K562 (cell line): ENCODE data around the gene CACNA1A. TPM values are rescaled to one million over a fixed set of nuclear protein-coding genes. Genes with fewer than 3 reads are reported as not detected.

ENCODE experiments used
- DPF2 ChIP-seq: fragments of 450-650 bp; IDR thresholded peaks from 2 replicates; pipeline ENCODE4 v1.6.1; 2016
- GABPB2 ChIP-seq: fragments of 250-450 bp; sonication (Bioruptor Pico); conservative IDR thresholded peaks from 2 replicates; pipeline ENCODE4 v1.5.1; 2021; ENCODE audit warnings: mild to moderate bottlenecking
- ILK ChIP-seq: fragments of 450-650 bp; IDR thresholded peaks from 2 replicates; pipeline ENCODE4 v1.6.1; 2016; ENCODE audit warnings: missing genetic modification characterization, low read depth, mild to moderate bottlenecking, missing compliant biosample characterization, moderate library complexity, borderline replicate concordance
- KLF10 ChIP-seq: fragments of 250-450 bp; sonication (Bioruptor Pico); IDR thresholded peaks from 2 replicates; pipeline ENCODE4 v1.6.1; 2021; ENCODE audit warnings: matching md5 sums
- NFE2 ChIP-seq: IDR thresholded peaks from 2 replicates; pipeline ENCODE4 v1.6.1; 2014; ENCODE audit warnings: antibody characterized with exemption, low read depth
- NFRKB ChIP-seq: fragments of 450-650 bp; IDR thresholded peaks from 2 replicates; pipeline ENCODE4 v1.6.1; 2016; ENCODE audit warnings: low read depth
- OTX1 ChIP-seq: fragments of 450-650 bp; formaldehyde crosslinking; IDR thresholded peaks from 2 replicates; pipeline ENCODE4 v1.4.0; 2022; ENCODE audit warnings: mild to moderate bottlenecking
- TGIF2 ChIP-seq: sonication (generic); formaldehyde crosslinking; IDR thresholded peaks from 2 replicates; pipeline ENCODE4 v1.8.1; 2022; ENCODE audit warnings: mild to moderate bottlenecking, missing genetic modification reagents, moderate library complexity
- ZNF133 ChIP-seq: fragments of 250-450 bp; sonication (Bioruptor Pico); IDR thresholded peaks from 2 replicates; pipeline ENCODE4 v1.4.0; 2020; ENCODE audit warnings: mild to moderate bottlenecking
- ZNF785 ChIP-seq: fragments of 250-450 bp; sonication (Bioruptor Pico); IDR thresholded peaks from 2 replicates; pipeline ENCODE4 v1.4.0; 2020; ENCODE audit warnings: mild to moderate bottlenecking
- polyA plus RNA-seq, 8 experiments: library from polyadenylated mRNA; depleted of rRNA in 4 of 8; stranded (reverse) in 5 of 8; unstranded in 3 of 8; fragments of >200 nt; fragmentation: Nextera tagmentation in 2 of 8; fragmentation: Illumina TruSeq in 1 of 8; extraction: Ambion mirVana in 2 of 8; extraction: Trizol in 1 of 8; gene quantifications; 2 replicates each; pipeline versions ENCODE4 v1.2.1 to v1.2.3, GENCODE V29; 2011 to 2014; ENCODE audit warnings: inconsistent platforms in 1 of 8, missing spikeins in 1 of 8
- total RNA-seq, 7 experiments: library from RNA; depleted of rRNA in 6 of 7; stranded (reverse); fragments of >200 nt in 6 of 7; fragmentation: Illumina TruSeq in 2 of 7; extraction: Trizol in 2 of 7; gene quantifications; 2 replicates each; pipeline versions ENCODE4 v1.2.1 to v1.2.3, GENCODE V29; 2011 to 2021; ENCODE audit warnings: low replicate concordance in 1 of 7
- TF ChIP-seq, protein P1 (sequence below), 2 experiments: fragments of 450-650 bp; formaldehyde crosslinking in 1 of 2; IDR thresholded peaks; 2 replicates each; pipeline versions ENCODE4 v1.4.0 to v1.6.1; 2014 to 2020; ENCODE audit warnings: mild to moderate bottlenecking in 2 of 2, borderline replicate concordance in 1 of 2, low read depth in 1 of 2
- TF ChIP-seq, protein P2 (sequence below), 2 experiments: fragments of 450-650 bp in 1 of 2; sonication (generic) in 1 of 2; formaldehyde crosslinking in 1 of 2; IDR thresholded peaks in 1 of 2; conservative IDR thresholded peaks in 1 of 2; 2 replicates each; pipeline versions ENCODE4 v1.6.1 to v1.8.1; 2016 to 2023; ENCODE audit warnings: mild to moderate bottlenecking in 2 of 2, moderate library complexity in 2 of 2, inconsistent platforms in 1 of 2, missing genetic modification reagents in 1 of 2
- TF ChIP-seq, protein P3 (sequence below): fragments of 450-650 bp; IDR thresholded peaks from 2 replicates; pipeline ENCODE4 v1.6.1; 2016; ENCODE audit warnings: mild to moderate bottlenecking

CACNA1A gene
- total and polyA plus RNA-seq, 9 of the 15 experiments (the other 6 are each of a cell fraction or from before 2014, with no cell fraction given), result 0.03 to 0.20 (median 0.09) TPM; not detected in 1

DNA sequence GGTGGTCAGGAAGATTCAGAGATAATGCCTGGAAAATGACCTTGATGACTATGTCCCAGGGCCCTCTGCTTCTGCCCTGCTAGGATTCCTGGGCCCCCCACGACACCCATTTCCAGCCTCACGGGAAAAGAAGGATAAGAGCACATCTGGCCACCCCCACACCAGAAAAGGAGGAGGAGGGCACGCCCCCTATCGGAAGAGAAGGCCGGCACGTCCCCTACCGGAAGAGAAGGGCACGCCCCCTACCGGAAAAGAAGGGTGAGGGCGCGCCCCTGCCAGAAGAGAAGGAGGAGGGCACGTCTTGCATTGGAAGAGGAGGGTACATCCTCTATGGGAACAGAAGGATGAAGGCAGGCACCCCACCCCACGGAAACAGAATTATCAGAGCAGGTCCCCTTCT, 271.8 kb downstream of the CACNA1A start (continued):
- TF ChIP-seq, protein P1, sequence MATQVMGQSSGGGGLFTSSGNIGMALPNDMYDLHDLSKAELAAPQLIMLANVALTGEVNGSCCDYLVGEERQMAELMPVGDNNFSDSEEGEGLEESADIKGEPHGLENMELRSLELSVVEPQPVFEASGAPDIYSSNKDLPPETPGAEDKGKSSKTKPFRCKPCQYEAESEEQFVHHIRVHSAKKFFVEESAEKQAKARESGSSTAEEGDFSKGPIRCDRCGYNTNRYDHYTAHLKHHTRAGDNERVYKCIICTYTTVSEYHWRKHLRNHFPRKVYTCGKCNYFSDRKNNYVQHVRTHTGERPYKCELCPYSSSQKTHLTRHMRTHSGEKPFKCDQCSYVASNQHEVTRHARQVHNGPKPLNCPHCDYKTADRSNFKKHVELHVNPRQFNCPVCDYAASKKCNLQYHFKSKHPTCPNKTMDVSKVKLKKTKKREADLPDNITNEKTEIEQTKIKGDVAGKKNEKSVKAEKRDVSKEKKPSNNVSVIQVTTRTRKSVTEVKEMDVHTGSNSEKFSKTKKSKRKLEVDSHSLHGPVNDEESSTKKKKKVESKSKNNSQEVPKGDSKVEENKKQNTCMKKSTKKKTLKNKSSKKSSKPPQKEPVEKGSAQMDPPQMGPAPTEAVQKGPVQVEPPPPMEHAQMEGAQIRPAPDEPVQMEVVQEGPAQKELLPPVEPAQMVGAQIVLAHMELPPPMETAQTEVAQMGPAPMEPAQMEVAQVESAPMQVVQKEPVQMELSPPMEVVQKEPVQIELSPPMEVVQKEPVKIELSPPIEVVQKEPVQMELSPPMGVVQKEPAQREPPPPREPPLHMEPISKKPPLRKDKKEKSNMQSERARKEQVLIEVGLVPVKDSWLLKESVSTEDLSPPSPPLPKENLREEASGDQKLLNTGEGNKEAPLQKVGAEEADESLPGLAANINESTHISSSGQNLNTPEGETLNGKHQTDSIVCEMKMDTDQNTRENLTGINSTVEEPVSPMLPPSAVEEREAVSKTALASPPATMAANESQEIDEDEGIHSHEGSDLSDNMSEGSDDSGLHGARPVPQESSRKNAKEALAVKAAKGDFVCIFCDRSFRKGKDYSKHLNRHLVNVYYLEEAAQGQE (IDR thresholded peaks at IDR 0.05; ENCODE audit: borderline replicate concordance), result peak; percentile 48; the same call in 1 of the 2 replicates
- TF ChIP-seq, protein P1 (CRISPR knock-in tag; IDR thresholded peaks at IDR 0.05; ENCODE audit: low read depth), result no peak
- TF ChIP-seq ZNF785 (no peak), NFE2 (no peak), ZNF133 (CRISPR knock-in tag) (no peak), ILK (tag) (no peak), DPF2 (peak; percentile 50; the same call in 1 of the 2 replicates), NFRKB (no peak), GABPB2 (CRISPR knock-in tag) (no peak), TGIF2 (CRISPR knock-in tag) (no peak), KLF10 (CRISPR knock-in tag) (no peak), OTX1 (no peak)
- TF ChIP-seq, protein P2, sequence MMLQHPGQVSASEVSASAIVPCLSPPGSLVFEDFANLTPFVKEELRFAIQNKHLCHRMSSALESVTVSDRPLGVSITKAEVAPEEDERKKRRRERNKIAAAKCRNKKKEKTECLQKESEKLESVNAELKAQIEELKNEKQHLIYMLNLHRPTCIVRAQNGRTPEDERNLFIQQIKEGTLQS (IDR thresholded peaks at IDR 0.05), result no peak
- TF ChIP-seq, protein P2 (CRISPR knock-in tag; conservative IDR thresholded peaks at IDR 0.05), result no peak
- TF ChIP-seq, protein P3, sequence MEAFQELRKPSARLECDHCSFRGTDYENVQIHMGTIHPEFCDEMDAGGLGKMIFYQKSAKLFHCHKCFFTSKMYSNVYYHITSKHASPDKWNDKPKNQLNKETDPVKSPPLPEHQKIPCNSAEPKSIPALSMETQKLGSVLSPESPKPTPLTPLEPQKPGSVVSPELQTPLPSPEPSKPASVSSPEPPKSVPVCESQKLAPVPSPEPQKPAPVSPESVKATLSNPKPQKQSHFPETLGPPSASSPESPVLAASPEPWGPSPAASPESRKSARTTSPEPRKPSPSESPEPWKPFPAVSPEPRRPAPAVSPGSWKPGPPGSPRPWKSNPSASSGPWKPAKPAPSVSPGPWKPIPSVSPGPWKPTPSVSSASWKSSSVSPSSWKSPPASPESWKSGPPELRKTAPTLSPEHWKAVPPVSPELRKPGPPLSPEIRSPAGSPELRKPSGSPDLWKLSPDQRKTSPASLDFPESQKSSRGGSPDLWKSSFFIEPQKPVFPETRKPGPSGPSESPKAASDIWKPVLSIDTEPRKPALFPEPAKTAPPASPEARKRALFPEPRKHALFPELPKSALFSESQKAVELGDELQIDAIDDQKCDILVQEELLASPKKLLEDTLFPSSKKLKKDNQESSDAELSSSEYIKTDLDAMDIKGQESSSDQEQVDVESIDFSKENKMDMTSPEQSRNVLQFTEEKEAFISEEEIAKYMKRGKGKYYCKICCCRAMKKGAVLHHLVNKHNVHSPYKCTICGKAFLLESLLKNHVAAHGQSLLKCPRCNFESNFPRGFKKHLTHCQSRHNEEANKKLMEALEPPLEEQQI, result no peak
